Trophoblast cell (in vitro differentiated cells and primary cell): ENCODE results near the gene LBH. TPM values are rescaled to one million over a fixed set of nuclear protein-coding genes. Genes with fewer than 3 reads are reported as not detected.

ENCODE experiments used
- DNase-seq, 2 donors: peaks; one replicate each; pipeline ENCODE4 v3.0.0-alpha.2; 2016
- H2AFZ ChIP-seq: 2 replicates; pipeline ENCODE4 v1.6.1; 2013; ENCODE audit warnings: low read length, moderate library complexity, mild to moderate bottlenecking; ENCODE audit not compliant: insufficient read depth, poor library complexity
- H2AK5ac ChIP-seq: 2 replicates; pipeline ENCODE4 v1.6.1; 2013; ENCODE audit warnings: mild to moderate bottlenecking, low read length
- H2BK120ac ChIP-seq: 2 replicates; pipeline ENCODE4 v1.6.1; 2013; ENCODE audit warnings: low read length, mild to moderate bottlenecking, moderate library complexity; ENCODE audit not compliant: insufficient read depth, poor library complexity
- H2BK12ac ChIP-seq: 2 replicates; pipeline ENCODE4 v1.6.1; 2013; ENCODE audit warnings: mild to moderate bottlenecking, low read length, moderate library complexity
- H2BK5ac ChIP-seq: 2 replicates; pipeline ENCODE4 v1.6.1; 2013; ENCODE audit warnings: low read length, low read depth, moderate library complexity, mild to moderate bottlenecking; ENCODE audit not compliant: poor library complexity
- H3K14ac ChIP-seq: 2 replicates; pipeline ENCODE4 v1.6.1; 2013; ENCODE audit warnings: mild to moderate bottlenecking, low read length
- H3K18ac ChIP-seq: 2 replicates; pipeline ENCODE4 v1.6.1; 2013; ENCODE audit warnings: mild to moderate bottlenecking, low read length
- H3K23ac ChIP-seq: 2 replicates; pipeline ENCODE4 v1.6.1; 2013; ENCODE audit warnings: low read length
- H3K27ac ChIP-seq: 2 replicates; pipeline ENCODE4 v1.5.1; 2013; ENCODE audit warnings: low read depth, mild to moderate bottlenecking, inconsistent platforms, low read length, moderate library complexity
- H3K27me3 ChIP-seq: 2 replicates; pipeline ENCODE4 v1.6.1; 2013; ENCODE audit warnings: inconsistent platforms, mild to moderate bottlenecking, low read length, moderate library complexity; ENCODE audit not compliant: insufficient read depth
- H3K36me3 ChIP-seq, 2 experiments: 1 replicate in 1 of 2; 2 replicates in 1 of 2; pipeline ENCODE4 v1.6.1; 2013; ENCODE audit warnings: low read length in 2 of 2, mild to moderate bottlenecking in 2 of 2, moderate library complexity in 1 of 2; ENCODE audit not compliant: insufficient read depth in 2 of 2, control insufficient read depth in 1 of 2
- H3K4ac ChIP-seq: 2 replicates; pipeline ENCODE4 v1.6.1; 2013; ENCODE audit warnings: low read depth, mild to moderate bottlenecking, low read length, moderate library complexity
- H3K4me1 ChIP-seq, 2 experiments: 1 replicate in 1 of 2; 2 replicates in 1 of 2; pipeline ENCODE4 v1.6.1; 2013; ENCODE audit warnings: low read length in 2 of 2, mild to moderate bottlenecking in 2 of 2, moderate library complexity in 1 of 2; ENCODE audit not compliant: insufficient read depth in 2 of 2, control insufficient read depth in 1 of 2
- H3K4me2 ChIP-seq: 2 replicates; pipeline ENCODE4 v1.6.1; 2013; ENCODE audit warnings: inconsistent platforms, mild to moderate bottlenecking, low read length, moderate library complexity
- H3K4me3 ChIP-seq: 2 replicates; pipeline ENCODE4 v1.5.1; 2013; ENCODE audit warnings: mild to moderate bottlenecking, low read depth, low read length, inconsistent platforms
- H3K79me1 ChIP-seq: one replicate; pipeline ENCODE4 v1.6.1; 2013; ENCODE audit warnings: low read length
- H3K79me2 ChIP-seq: 2 replicates; pipeline ENCODE4 v1.6.1; 2013; ENCODE audit warnings: low read length, mild to moderate bottlenecking; ENCODE audit not compliant: control insufficient read depth, insufficient read depth, poor library complexity
- H3K9ac ChIP-seq: 2 replicates; pipeline ENCODE4 v1.6.1; 2013; ENCODE audit warnings: mild to moderate bottlenecking, low read length
- H3K9me3 ChIP-seq: 2 replicates; pipeline ENCODE4 v1.6.1; 2013; ENCODE audit warnings: low read depth, mild to moderate bottlenecking, control low read depth, inconsistent platforms, low read length; ENCODE audit not compliant: insufficient read depth
- H4K12ac ChIP-seq: 2 replicates; pipeline ENCODE4 v1.6.1; 2013; ENCODE audit warnings: low read depth, mild to moderate bottlenecking, low read length, moderate library complexity
- H4K8ac ChIP-seq: 2 replicates; pipeline ENCODE4 v1.6.1; 2013; ENCODE audit warnings: low read depth, mild to moderate bottlenecking, low read length, moderate library complexity
- H4K91ac ChIP-seq: one replicate; pipeline ENCODE4 v1.6.1; 2013; ENCODE audit warnings: low read depth, mild to moderate bottlenecking, low read length, moderate library complexity
- WGBS: extraction: QIAGEN DNeasy Blood & Tissue Kit; methylation state at CpG from one replicate; pipeline ENCODE4 v1.1.7; 2013; ENCODE audit warnings: missing lambda C conversion rate; ENCODE audit not compliant: insufficient read length, insufficient coverage; ENCODE audit errors: extremely low coverage; 5-methylcytosine and 5-hydroxymethylcytosine counted together
- polyA plus RNA-seq: library from polyadenylated mRNA; stranded (reverse); fragments of 200-250 nt; gene quantifications from 2 replicates; pipeline ENCODE4 v1.2.3, GENCODE V29; 2013

The LBH gene
- polyA plus RNA-seq = 120 and 147 TPM in 2 replicates

DNA sequence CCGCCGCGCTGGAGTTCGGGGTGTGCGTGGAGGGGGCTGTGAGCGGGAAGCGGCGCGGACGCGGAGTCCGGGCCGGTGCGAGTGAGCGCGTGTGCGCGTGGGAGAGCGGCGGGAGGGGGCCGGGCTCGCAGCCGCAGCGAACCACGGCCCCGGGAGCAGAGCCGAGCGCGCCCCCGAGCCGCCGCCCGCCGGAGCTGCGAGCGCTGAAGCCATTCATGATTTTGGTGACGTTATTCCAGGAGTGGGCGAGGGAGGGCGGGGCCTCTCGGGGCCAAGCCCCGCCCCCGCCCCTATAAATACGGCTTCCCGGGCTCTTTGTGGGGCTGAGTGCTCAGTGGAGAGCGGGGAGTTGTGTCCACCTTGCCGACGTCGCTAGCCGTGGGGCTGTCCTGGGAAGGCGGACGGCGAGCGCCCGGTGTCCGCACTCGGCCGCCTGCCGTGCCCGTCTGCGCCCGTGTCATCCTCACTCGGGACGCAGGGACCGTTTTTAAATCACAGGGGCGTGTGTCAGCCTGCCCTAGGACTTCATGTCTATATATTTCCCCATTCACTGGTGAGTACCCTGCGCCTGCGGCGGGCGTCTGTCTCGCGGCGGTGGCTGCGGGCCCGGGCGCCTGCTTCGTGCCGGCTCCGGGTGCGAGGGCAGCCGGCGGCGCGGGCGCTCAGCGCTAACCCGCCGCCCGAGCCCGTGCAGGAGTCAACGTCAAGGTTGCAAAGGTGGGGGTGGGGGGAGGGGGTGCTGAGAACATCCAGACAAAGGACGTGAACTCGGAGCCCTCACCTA lies at the start of gene LBH:
Gene LBH (plus strand): TSS at position 323 of the 784 bp plus-strand sequence. CDS start 205 bp downstream, at position 528.
- peak within 1 kb of the TSS; percentile 71 for H4K91ac ChIP-seq
- H4K12ac ChIP-seq = peak within 1 kb of the TSS; percentile 26
- H3K9ac ChIP-seq = peak within 1 kb of the TSS; percentile 94
- peak; percentile 74 to 80 for DNase-seq
- peak within 1 kb of the TSS; percentile 63 for H2BK5ac ChIP-seq
- H3K27me3 ChIP-seq = no peaks in the 10 kb centered on the region
- peaks cover 14 to 20% of the 10 kb centered on the region in 2 experiments for H3K36me3 ChIP-seq
- peak within 1 kb of the TSS; percentile 95 for H3K4me2 ChIP-seq
- H3K4ac ChIP-seq = peak within 1 kb of the TSS; percentile 87
- H3K79me2 ChIP-seq = peaks cover 19% of the 10 kb centered on the region
- no peak within 1 kb of the TSS for H3K23ac ChIP-seq
- peak within 1 kb of the TSS; percentile 83 for H3K14ac ChIP-seq
- peaks cover 16 to 20% of the 10 kb centered on the region in 2 experiments for H3K4me1 ChIP-seq
- peak within 1 kb of the TSS; percentile 91 for H3K4me3 ChIP-seq
- H4K8ac ChIP-seq = peak within 1 kb of the TSS; percentile 64
- H3K18ac ChIP-seq = peak within 1 kb of the TSS; percentile 88
- H3K9me3 ChIP-seq = no peaks in the 10 kb centered on the region
- peak within 1 kb of the TSS; percentile 53 for H3K27ac ChIP-seq
- no CpG with 5 or more reads among the region's 92 CpGs for WGBS
- peak within 1 kb of the TSS; percentile 86 for H2BK120ac ChIP-seq
- H2AFZ ChIP-seq = peak within 1 kb of the TSS; percentile 90
- peak within 1 kb of the TSS; percentile 67 for H2BK12ac ChIP-seq
- H3K79me1 ChIP-seq = peaks cover 24% of the 10 kb centered on the region
- peak within 1 kb of the TSS; percentile 71 for H2AK5ac ChIP-seq

- Histone ChIP-seq H3K36me3 (no peaks in the 10 kb centered on the region), H3K4me1 (no peaks in the 10 kb centered on the region), H3K18ac (no peak overlapping the region), H2BK120ac (no peak overlapping the region), H3K79me1 (no peaks in the 10 kb centered on the region), H3K9me3 (no peaks in the 10 kb centered on the region), H4K12ac (no peak overlapping the region), H3K27me3 (no peaks in the 10 kb centered on the region), H4K91ac (no peak overlapping the region), H2AFZ (no peak overlapping the region), H3K14ac (no peak overlapping the region), H3K4me3 (no peak overlapping the region), H2AK5ac (no peak overlapping the region), H4K8ac (no peak overlapping the region), H2BK5ac (no peak overlapping the region), H3K27ac (no peak overlapping the region), H3K4ac (no peak overlapping the region), H3K79me2 (no peaks in the 10 kb centered on the region), H3K4me2 (no peak overlapping the region), H3K9ac (no peak overlapping the region), H3K23ac (no peak overlapping the region), H2BK12ac (no peak overlapping the region)
- no peak for DNase-seq
- no CpG with 5 or more reads among the region's 5 CpGs for WGBS
Measured at GRCh38 chr2:30184035-30184434, 47.3 kb upstream of the LBH start.

DNA sequence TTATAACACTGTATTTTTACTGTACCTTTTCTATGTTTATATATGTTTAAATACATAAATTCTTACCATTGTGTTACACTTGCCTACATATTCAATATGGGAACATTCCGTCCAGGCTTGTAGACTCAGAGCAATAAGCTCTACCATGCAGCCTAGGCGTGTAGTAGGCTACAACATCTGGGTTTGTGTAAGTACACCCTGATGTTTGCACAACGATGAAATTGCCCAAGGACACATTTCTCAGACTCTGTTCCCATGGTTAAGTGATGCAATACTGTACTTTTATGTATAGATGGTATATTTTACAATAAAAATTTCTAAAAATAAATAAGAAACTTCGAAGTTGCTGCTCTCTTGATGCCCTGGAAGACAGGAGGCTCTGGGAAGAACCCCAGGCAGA lies 46.2 kb upstream of the LBH start:
- Histone ChIP-seq H3K4me3 (no peak overlapping the region), H4K91ac (no peak overlapping the region), H3K36me3 (no peaks in the 10 kb centered on the region), H4K12ac (no peak overlapping the region), H2BK120ac (no peak overlapping the region), H3K4ac (no peak overlapping the region), H2BK5ac (no peak overlapping the region), H3K27me3 (no peaks in the 10 kb centered on the region), H2AK5ac (no peak overlapping the region), H4K8ac (no peak overlapping the region), H3K27ac (no peak overlapping the region), H3K14ac (no peak overlapping the region), H3K18ac (no peak overlapping the region), H3K4me2 (no peak overlapping the region), H3K9me3 (no peaks in the 10 kb centered on the region), H3K23ac (no peak overlapping the region), H3K79me1 (no peaks in the 10 kb centered on the region), H3K79me2 (no peaks in the 10 kb centered on the region), H3K4me1 (no peaks in the 10 kb centered on the region), H2AFZ (no peak overlapping the region), H2BK12ac (no peak overlapping the region), H3K9ac (no peak overlapping the region)
- DNase-seq = peak; percentile 63 to 90
- no CpG with 5 or more reads among the region's 4 CpGs for WGBS

GRCh38 chr2:30188292-30188691 lies 43.0 kb upstream of the LBH start:
- Histone ChIP-seq H4K8ac (no peak overlapping the region), H2BK12ac (no peak overlapping the region), H3K36me3 (no peaks in the 10 kb centered on the region), H2AFZ (no peak overlapping the region), H3K18ac (no peak overlapping the region), H3K4me2 (no peak overlapping the region), H3K79me1 (no peaks in the 10 kb centered on the region), H3K27ac (no peak overlapping the region), H3K27me3 (no peaks in the 10 kb centered on the region), H3K4me3 (no peak overlapping the region), H3K4me1 (no peaks in the 10 kb centered on the region), H3K4ac (no peak overlapping the region), H3K9me3 (peaks cover 1% of the 10 kb centered on the region), H4K91ac (no peak overlapping the region), H2AK5ac (no peak overlapping the region), H3K14ac (no peak overlapping the region), H3K23ac (no peak overlapping the region), H3K9ac (no peak overlapping the region), H2BK5ac (no peak overlapping the region), H3K79me2 (no peaks in the 10 kb centered on the region), H4K12ac (no peak overlapping the region), H2BK120ac (no peak overlapping the region)
- no peak for DNase-seq
- WGBS = no CpG with 5 or more reads among the region's 2 CpGs
